Measurements from ENCODE around the gene CALML6.
"Not testable (repeated sequence)": the region's sequence is repeated elsewhere in the genome, so short reads cannot be mapped to it uniquely, and the experiment has no call there.

The CALML6 gene

GRCh38 chr1:1925437-1926345 lies 10.6 kb downstream of the CALML6 start:
- DNase-seq (ENCODE audit: low read depth), result no peak

- no peak for DNase-seq (ENCODE audit: low read depth)
Measured at GRCh38 chr1:1926346-1926811, 11.3 kb downstream of the CALML6 start.

GRCh38 chr1:1926886-1927660 lies 12.0 kb downstream of the CALML6 start:
- no peak for DNase-seq (ENCODE audit: low read depth)

- no peak for DNase-seq (ENCODE audit: low read depth)
Measured at GRCh38 chr1:1927751-1928150, 12.7 kb downstream of the CALML6 start.

GRCh38 chr1:1928231-1929101 lies 13.4 kb downstream of the CALML6 start:
- DNase-seq (ENCODE audit: low read depth), result no peak

- no peak for DNase-seq (ENCODE audit: low read depth)
Measured at GRCh38 chr1:1929102-1929638, 14.1 kb downstream of the CALML6 start.

GRCh38 chr1:1929639-1930545 lies 14.8 kb downstream of the CALML6 start:
- no peak for DNase-seq (ENCODE audit: low read depth)

- DNase-seq (ENCODE audit: low read depth), result not testable (repeated sequence)
Measured at GRCh38 chr1:1934848-1935247, 19.8 kb downstream of the CALML6 start.

GRCh38 chr1:1937061-1937460 lies 22.0 kb downstream of the CALML6 start:
- DNase-seq (ENCODE audit: low read depth), result no peak

GRCh38 chr1:1937549-1938275 lies 22.7 kb downstream of the CALML6 start:
- DNase-seq (ENCODE audit: low read depth), result no peak

GRCh38 chr1:1938276-1938573 lies 23.2 kb downstream of the CALML6 start:
- DNase-seq (ENCODE audit: low read depth), result no peak

- no peak for DNase-seq (ENCODE audit: low read depth)
Measured at GRCh38 chr1:1938613-1939295, 23.7 kb downstream of the CALML6 start.

GRCh38 chr1:1939296-1940122 lies 24.4 kb downstream of the CALML6 start:
- DNase-seq (ENCODE audit: low read depth), result no peak

GRCh38 chr1:1940123-1940425 lies 25.0 kb downstream of the CALML6 start:
- no peak for DNase-seq (ENCODE audit: low read depth)

- no peak for DNase-seq (ENCODE audit: low read depth)
Measured at GRCh38 chr1:1941211-1941841, 26.3 kb downstream of the CALML6 start.

GRCh38 chr1:1941868-1942752 lies 27.1 kb downstream of the CALML6 start:
- DNase-seq (ENCODE audit: low read depth), result no peak

All from activated T-helper 9 cell treated with anti-CD3 and anti-CD28 coated beads, Interleukin-2, amount 50 U/mL, for 16 hours (primary cell).